ENCODE data around the gene NFYC.

DNA sequence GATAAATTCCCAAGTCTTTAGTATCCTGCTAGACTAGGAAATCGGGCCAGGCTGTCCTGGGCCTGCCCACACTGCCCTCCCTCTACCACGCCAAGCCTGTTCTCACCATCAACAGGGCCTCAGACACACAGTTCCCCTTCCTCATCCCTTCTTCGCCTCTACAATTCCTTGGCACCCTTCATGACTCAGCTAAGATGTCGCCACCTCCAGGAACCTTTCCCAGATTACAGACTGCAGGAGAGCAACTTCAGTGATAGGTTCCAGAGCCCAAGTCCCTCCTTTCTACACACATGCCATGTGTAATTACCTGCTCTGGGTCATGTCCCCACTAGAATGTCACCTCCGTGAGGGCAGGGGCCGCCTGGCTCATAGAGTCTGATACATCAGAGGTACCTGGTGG is 29.4 kb upstream of the NFYC start:
- TF ChIP-seq, protein P1, sequence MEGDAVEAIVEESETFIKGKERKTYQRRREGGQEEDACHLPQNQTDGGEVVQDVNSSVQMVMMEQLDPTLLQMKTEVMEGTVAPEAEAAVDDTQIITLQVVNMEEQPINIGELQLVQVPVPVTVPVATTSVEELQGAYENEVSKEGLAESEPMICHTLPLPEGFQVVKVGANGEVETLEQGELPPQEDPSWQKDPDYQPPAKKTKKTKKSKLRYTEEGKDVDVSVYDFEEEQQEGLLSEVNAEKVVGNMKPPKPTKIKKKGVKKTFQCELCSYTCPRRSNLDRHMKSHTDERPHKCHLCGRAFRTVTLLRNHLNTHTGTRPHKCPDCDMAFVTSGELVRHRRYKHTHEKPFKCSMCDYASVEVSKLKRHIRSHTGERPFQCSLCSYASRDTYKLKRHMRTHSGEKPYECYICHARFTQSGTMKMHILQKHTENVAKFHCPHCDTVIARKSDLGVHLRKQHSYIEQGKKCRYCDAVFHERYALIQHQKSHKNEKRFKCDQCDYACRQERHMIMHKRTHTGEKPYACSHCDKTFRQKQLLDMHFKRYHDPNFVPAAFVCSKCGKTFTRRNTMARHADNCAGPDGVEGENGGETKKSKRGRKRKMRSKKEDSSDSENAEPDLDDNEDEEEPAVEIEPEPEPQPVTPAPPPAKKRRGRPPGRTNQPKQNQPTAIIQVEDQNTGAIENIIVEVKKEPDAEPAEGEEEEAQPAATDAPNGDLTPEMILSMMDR (IDR thresholded peaks at IDR 0.05), result no peak
- no peak for TF ChIP-seq POLR2A (IDR thresholded peaks at IDR 0.05)
